HG03378 (cell line): Measurements from ENCODE around the gene RAPH1.
"Not testable (repeated sequence)": the region's sequence is repeated elsewhere in the genome, so short reads cannot be mapped to it uniquely, and the experiment has no call there.

Experiments used
- ATAC-seq: cut with Tn5 transposase; IDR thresholded peaks from one replicate; pipeline ENCODE4 v1.9.1; 2021; ENCODE audit warnings: mild to moderate bottlenecking, moderate library complexity; ENCODE audit not compliant: unreplicated experiment

The RAPH1 gene

GRCh38 chr2:203436496-203436895 is 98.6 kb downstream of the RAPH1 start:
- no peak for ATAC-seq

GRCh38 chr2:203432811-203433210 is 102.3 kb downstream of the RAPH1 start:
- no peak for ATAC-seq

GRCh38 chr2:203431391-203432185 is 103.5 kb downstream of the RAPH1 start:
- no peak for ATAC-seq

- not testable (repeated sequence) for ATAC-seq
Observed at GRCh38 chr2:203429643-203430042, 105.5 kb downstream of the RAPH1 start.

GRCh38 chr2:203427061-203427460 is 108.0 kb downstream of the RAPH1 start:
- ATAC-seq = no peak

GRCh38 chr2:203418271-203418670 is 116.8 kb downstream of the RAPH1 start:
- ATAC-seq = no peak

GRCh38 chr2:203413796-203414195 is 121.3 kb downstream of the RAPH1 start:
- ATAC-seq = no peak

- no peak for ATAC-seq
Observed at GRCh38 chr2:203412546-203413331, 122.4 kb downstream of the RAPH1 start.

- ATAC-seq = no peak
Observed at GRCh38 chr2:203407496-203407895, 127.6 kb downstream of the RAPH1 start.

GRCh38 chr2:203404996-203405395 is 130.1 kb downstream of the RAPH1 start:
- no peak for ATAC-seq

GRCh38 chr2:203400805-203401585 is 134.1 kb downstream of the RAPH1 start:
- ATAC-seq = no peak

GRCh38 chr2:203399031-203399430 is 136.1 kb downstream of the RAPH1 start:
- ATAC-seq = no peak

- ATAC-seq = no peak
Observed at GRCh38 chr2:203396667-203397066, 138.4 kb downstream of the RAPH1 start.

- no peak for ATAC-seq
Observed at GRCh38 chr2:203395858-203396257, 139.2 kb downstream of the RAPH1 start.

- ATAC-seq = no peak
Observed at GRCh38 chr2:203394519-203395227, 140.4 kb downstream of the RAPH1 start.

GRCh38 chr2:203388153-203388552 is 146.9 kb downstream of the RAPH1 start:
- not testable (repeated sequence) for ATAC-seq

- no peak for ATAC-seq
Observed at GRCh38 chr2:203383038-203383437, 152.1 kb downstream of the RAPH1 start.

- ATAC-seq = no peak
Observed at GRCh38 chr2:203379156-203379555, 155.9 kb downstream of the RAPH1 start.

- ATAC-seq = no peak
Observed at GRCh38 chr2:203376173-203376572, 158.9 kb downstream of the RAPH1 start.

- not testable (repeated sequence) for ATAC-seq
Observed at GRCh38 chr2:203372706-203373105, 162.4 kb downstream of the RAPH1 start.
